Stimulated activated CD4-positive, alpha-beta T cell treated with anti-CD3 and anti-CD28 coated beads, Interleukin-2, amount 100 ng/mL, for 24 hours (primary cell): ENCODE measurements around the gene PLEKHA5.

ENCODE experiments used
- DNase-seq, 2 donors: peaks; one replicate each; pipeline ENCODE4 v3.0.0-alpha.2; 2020

PLEKHA5 gene

DNA sequence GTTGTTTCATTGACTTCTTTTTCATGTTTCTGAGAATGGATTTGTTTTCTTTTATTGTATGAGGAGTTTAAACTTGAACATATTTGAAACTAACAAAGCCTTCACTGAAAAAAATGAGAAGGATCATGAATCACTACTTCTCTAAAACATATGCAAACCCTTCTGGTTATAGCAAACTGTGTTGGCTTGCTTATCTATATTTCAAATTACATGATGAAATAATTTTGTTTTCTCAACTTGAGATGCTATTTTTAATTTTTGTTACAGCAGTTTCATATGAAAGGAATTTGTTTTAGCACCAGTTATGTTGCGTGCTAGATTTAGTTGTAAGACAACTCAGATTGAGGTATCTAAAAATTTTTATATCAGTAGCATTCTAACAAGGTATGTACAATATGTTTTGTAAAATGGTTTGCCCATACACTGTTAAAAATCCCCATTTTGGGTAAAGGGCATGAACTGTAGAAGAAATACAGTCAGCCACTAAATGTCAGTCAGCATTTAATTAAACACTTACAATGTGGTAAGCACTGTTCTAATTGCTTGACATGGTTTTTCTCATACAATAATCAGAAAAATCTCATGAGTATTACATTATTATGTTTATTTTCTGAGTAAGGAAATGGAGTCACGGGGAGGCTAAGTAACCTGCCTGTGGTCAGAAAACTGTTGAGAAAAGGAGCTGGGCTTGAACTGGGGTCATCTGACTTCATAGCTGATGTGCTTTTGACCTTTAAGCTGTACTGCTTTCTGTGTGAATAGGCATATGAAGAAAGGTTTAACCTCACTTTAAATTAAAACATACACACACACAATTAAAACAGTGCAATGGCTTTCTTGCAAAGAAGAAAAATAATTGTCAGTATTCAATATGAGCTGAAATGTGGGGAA lies 105.7 kb downstream of the PLEKHA5 start:
- DNase-seq = no peak

DNA sequence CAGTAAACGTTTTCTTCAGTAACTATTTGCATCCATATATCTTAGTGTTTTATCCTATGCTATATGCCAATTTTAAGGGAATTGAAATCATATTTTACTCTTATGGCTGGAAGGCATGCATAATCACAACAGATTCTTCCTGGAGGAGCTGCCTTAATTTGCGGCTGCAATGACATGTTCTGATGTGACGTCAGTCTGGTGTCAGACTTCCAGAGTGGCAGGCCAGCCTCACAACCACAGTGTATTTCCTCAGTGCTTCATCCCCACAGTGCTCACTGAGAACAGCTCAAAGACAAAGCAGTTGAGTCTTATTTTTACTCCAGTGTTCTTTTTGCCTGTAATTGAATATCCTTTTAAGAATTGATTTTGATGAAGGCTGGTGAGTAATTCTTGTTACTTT lies 107.1 kb downstream of the PLEKHA5 start:
- DNase-seq = no peak

DNA sequence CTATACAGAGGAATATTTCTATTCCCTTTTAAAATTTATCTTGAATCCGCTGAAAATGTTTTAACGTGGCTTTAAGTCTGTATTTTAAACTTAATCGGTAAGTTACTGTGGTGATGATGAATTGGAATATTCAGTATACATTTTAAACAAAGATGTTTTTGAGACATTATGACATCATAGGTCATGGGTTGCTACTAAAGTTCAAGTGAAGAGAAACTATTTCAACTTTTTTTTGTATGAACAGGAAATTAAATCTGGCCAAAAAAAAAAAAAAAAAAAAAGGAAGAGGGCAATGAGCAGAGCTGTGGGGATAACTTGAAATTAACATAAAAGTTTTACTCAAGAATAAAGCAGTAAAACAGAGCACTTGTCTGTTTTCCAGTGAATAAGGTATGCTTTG lies 109.0 kb downstream of the PLEKHA5 start:
- no peak for DNase-seq

DNA sequence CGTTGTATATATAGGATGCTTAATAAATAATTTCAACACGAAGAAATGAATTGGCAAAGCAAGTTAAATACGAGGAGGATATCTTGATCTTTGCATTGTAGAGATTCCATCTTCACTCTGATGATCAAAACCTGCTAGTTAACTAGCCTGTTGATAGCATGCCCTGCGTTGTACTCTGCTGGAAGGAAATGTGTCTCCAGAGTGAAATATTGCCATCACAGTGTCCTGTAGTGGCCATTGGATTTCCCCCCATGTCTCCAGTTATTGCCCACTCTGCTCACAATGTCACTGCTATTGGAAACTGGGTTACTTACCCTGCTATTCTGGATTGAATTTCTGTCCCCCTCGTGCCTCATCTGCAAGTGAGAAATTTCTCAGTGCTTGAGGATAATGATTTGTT lies 109.6 kb downstream of the PLEKHA5 start:
- no peak for DNase-seq

DNA sequence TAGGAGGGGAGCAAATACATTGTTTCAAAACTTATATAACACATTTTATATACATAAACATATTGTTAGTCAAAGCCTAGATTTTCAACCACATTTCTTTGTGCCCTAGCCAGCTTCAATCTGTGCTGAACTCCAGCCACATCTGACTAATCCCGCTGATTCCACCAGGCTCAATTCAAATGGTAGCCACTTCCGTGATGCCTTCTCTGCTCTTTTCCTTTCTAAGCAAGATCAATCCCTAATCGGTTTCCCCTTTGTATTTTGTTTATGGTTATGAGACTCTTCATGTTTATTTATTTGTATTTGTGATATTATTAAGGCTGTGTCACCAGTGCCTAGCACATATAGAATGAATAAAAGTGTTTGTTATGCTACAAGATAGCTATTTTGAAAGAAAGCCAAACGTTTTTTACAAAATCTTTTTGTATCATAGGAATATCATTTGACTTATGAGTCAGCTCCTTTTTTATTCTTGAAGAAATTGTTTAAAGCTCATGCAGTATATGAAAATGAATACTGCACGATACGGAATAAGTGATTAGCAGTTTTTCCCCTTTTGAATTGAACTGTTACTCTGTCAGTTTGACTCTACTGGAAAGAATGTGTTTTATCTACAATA lies 110.2 kb downstream of the PLEKHA5 start:
- no peak for DNase-seq

DNA sequence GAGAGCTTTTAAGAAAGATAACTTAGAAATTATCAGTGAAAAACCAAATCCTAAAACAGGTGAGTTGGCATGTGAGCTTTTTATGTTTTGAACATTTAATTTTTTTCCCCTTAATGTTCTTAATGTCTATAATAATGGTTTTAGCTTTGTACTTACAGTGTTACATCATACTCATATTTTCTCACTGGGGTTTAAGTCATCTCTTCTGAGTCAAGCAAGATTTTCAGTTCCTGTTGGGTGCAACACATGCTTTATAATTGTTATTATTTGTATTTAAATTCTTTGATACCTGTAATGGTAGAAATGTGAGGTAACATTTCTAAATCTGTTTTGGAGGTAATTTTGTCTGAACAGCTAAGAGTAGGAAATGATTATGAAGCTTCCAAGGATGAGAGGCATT lies 113.0 kb downstream of the PLEKHA5 start:
- DNase-seq = no peak

DNA sequence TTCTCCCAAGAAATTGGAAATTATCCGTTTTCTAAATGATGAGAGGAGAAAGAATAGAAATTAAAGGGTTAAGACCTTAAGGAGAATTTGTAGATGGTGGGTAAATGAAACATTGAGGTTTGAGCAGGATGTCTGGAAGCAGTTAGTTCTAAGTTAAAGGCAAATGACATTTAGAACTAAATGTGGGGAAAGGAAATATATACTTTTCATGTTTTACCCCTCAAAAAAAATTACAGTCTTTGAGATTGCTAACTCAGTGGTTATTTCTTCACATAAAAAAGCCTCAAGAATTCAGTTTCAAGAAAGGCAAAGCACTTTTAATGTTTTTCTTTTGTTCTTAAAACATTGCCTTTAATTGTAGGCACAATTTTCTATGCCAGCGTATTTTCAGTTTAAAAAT lies 114.0 kb downstream of the PLEKHA5 start:
- no peak for DNase-seq

DNA sequence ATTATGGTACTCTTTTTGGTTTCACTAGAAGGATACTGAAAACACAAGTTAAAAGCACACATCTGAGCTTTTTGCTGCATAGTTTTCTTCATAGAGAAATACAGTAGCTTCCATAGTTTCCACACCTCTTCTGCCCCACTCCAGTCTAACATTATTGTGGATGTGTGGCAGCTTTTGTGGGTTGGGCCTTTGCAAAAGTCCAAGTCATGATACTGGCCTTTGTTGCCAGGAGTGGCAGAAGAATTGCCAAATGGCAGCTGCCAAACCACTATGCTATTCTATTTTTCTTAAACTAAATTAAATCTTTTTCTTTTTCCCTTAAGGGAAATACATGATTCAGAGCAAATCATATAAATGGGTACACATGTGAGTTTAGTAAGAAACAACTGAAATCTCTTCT lies 114.8 kb downstream of the PLEKHA5 start:
- no peak for DNase-seq

DNA sequence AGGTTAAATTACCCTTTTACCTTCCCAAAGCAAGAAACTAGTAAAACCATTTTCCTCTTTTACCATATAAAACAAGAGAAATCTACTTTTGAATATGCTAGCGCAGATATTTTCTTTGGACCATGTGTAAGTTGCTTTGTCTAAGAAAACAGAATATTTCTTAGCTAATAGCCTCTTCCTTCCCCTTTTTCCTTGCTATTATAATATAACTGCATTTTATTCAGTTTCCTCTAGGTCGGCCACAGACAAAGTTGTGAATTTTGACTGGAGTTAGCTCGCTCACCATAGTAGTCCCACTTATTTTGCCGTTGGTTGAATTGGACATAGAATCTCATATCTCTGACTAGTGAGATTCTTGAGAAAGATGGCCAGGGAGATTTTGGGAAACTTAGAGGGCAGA lies 115.6 kb downstream of the PLEKHA5 start:
- DNase-seq = no peak

DNA sequence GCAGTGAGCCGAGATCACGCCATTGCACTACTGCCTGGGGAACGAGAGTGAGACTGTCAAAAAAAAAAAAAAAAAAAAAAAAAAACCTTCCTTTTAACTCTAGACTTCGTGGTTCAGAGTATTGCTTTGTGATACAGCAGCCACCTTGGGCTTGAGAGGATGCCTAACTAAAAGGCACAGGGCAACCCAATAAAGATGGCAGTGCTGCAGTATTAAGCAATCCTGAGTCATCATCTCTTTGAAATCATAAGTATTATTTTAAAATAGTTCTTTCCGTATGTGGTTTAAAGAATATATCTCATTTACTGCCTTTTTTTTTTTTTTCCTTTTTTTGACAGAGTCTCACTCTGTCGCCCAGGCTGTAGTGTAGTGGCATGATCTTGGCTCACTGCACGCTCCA lies 116.1 kb downstream of the PLEKHA5 start:
- DNase-seq = no peak

DNA sequence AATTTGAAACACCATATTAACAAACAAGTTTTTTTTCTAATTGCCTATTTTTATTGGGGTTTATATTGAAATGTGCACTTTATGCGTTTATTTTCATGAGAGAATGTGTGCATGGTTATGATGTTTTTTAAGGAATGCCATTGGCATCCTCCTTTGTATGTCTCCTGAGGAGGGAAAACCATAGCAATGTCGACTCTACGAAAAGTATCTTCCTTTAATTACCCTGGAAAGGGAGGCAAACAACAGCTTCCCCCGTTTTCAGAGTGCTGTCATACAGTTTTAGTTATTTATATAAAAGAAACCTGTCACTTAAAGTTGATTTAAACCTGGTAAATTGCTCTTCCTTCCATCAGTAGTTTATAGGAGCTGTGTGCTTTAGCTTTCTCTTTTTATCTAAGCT lies 117.4 kb downstream of the PLEKHA5 start:
- DNase-seq = no peak

DNA sequence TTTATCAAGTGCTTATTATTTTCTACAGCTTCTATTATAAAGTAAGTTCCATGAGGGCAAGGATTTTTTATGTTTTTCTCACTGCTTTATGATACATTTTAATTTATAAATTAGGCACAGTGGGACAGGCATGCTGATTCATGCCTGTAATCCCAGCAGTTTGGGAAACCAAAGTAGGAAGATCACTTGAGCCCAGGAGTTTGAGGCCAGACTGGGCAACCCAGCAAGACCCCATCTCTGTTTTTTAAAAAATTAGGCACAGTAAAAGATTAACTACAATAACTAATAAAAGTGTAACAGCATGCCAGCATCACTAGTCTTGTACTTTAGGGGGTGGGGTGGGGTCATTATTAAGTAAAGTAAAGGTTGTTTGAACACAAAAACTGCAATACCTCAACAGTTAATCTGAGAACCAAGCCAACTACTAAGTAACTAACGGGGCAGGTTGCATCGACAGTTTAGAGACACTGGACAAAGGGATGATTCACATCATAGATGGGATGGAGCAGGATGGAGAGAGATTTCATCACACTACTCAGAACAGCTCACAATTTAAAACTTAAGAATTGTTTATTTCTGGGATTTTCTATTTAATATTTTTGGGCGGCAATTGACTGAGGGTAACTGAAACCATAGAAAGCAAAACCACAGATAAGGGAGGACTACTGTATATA lies 119.5 kb downstream of the PLEKHA5 start:
- DNase-seq = no peak

DNA sequence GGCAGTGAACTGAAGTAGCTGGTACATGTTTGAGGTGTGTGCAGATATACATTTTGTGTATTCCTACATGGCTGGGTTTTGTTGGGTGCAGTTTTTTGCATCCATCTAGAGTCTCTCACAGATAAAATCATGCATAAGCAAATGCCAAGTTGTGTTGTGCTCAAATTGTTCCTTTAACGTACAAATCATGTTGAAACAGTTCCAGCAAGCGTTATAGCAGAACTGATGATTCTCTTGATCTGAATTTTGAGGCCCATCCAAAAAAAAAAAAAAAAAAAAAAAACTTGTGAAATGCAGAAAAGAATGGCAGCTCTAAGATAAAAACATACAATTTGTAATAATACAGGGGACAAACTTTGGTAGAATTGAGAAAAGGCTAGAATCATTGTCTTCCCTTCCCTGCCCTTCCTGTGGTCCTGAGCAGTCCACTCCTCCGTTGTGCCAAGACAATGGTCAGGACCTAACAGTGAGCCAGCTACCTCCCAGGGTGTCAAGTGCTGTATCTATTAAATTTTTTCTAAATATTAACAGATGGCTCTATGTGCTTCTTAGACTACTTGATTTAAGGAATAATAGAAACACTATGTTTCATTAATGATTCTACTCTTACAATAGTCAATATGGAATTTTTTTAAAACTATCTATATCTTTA lies 122.1 kb downstream of the PLEKHA5 start:
- no peak for DNase-seq

DNA sequence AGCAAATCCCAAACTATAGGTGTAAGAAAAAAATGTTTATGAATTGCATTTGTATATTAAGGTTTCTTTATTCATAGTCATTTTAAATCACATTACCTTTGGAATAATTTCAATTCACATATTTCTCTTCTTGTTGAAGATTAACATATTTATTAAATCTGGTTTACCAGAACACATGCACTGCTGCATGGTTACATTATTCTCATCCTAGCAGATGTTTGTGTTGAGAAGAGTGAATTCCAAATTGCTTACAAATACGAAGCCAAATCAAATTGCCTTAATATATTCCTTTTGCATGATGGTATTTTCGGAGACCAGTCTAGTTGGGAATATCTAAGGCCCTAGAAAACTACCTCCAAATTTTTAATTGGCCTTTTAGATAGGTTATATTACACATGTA lies 130.6 kb downstream of the PLEKHA5 start:
- DNase-seq = no peak

DNA sequence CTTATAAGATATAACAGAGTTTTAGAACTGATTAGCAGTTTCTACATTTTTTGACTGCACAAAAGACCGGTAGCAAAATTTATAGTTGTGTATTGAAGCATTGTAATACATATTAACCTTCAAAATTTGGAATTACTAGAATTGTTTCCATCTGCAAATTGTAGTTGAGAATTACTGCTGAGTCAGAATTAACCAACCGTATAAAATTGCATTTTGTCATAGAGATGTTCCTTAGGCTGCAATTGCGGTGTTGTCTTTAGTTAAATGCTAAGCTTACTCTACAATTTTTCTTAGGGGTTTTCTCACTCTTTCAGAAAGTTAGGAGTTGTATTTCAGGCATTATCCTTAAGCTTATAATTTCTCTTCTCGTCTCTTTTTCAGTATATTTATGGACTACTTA lies 132.2 kb downstream of the PLEKHA5 start:
- no peak for DNase-seq

DNA sequence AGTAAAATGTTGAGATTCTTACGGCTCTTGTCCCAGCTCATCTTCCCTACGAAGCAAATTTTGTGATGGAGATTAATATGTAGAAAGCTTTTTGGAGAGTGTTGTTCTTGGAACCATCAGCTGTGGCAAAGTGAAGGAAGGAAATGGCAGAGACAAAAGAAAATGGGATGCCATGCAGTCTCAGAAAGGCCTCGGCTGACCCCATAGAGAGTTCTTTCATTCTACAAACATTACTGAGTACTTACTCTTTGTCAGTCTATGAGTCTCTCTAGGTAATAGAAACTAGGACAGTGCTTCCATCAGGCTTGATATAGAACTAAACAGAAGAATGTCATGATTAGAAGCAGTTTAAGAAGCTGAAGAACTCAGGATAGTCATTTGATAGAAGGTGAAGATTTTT lies 134.1 kb downstream of the PLEKHA5 start:
- no peak for DNase-seq

DNA sequence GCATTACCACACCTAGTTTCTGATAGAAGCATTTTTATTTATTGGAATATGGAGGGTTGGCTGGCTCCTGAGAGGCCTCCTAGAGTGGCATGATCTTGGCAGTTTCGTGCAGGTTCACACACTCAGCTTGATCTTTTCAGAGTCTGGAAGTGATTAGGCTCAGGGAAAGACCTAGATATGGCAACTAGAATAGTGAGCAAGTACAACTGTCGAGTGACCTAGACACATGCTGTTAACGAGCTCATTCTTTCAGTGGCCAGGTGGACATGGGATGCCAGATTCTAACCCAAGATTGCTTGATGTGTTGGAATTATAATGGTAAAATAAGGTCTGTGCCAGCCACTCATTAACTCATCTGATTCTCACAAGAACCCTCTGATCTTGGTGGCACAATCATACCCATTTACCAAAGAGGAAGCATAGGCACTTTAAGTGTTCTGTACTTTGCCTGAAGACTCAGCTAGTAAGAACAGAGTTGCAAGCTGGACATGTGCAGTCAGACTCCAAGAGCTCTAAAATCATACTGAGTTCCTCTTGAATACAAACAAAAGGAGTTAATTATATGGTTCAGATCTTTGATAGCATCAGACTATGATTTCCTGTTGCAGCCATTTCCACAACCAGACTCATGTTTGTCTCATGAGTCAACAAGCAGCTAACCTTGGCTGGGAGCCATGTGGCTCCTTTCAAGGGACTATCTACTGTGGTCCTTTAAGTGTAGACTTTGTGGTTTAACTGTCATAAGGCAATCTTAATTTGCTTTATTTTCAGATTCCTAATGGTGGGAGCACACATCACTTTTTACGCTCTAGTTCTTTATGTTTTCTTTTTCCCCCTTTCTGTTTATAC lies 144.2 kb downstream of the PLEKHA5 start:
- peak; percentile 18 to 33 for DNase-seq

DNA sequence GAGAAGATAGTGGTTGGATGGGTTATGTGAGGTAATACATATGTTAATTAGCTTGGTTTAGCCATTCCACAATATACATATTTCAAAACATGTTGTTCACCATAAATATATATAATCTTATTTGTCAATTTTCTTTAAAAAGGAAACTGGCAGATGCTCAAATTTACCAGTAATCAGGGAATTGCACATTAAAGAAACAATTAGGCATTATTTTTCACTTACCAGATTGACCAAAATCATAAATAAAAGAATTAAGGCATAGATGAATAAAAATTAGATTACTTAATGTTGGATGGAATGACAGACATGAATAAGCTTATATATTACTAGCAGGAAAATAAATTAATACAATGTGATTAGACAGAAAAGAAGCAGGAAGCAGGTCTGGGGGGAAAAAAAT lies 147.2 kb downstream of the PLEKHA5 start:
- DNase-seq = no peak

DNA sequence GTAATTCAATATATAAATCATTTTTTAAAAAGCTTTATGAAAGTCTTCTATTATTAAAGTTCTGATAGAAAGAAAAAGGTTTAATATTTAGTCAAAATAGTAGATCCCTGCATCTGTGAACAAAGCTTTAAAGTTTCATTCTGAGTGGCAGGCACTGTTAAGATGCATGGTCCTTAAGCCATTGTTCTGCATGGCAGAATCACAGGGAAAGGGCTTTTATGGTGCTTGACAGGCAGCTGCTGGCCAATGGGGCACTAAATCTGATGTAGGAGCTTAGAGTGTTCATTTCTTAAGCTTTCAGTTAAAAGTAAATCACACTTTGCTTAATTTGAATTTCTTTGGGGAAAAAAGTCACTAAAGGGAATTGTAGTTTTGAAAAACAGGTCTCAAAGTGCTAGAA lies 148.2 kb downstream of the PLEKHA5 start:
- DNase-seq = no peak

DNA sequence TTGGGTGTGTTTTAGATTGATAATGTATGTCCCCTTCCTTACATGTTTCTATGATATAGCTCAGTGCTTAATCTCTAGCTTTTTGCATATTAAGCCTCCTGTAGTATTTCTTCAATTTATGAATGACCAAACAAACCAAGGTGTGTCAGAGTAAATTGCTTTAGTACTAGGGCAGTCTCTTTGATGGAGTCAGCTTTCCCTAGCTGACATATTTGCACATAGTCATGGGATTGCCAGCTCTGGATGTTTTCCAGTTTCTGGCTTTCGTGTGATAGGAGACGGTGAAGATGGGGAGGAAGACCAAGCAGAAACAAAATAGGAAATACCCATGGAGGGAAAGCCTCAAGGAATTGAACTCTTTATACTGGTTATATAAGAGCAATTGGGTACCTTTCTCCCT lies 148.9 kb downstream of the PLEKHA5 start:
- no peak for DNase-seq

DNA sequence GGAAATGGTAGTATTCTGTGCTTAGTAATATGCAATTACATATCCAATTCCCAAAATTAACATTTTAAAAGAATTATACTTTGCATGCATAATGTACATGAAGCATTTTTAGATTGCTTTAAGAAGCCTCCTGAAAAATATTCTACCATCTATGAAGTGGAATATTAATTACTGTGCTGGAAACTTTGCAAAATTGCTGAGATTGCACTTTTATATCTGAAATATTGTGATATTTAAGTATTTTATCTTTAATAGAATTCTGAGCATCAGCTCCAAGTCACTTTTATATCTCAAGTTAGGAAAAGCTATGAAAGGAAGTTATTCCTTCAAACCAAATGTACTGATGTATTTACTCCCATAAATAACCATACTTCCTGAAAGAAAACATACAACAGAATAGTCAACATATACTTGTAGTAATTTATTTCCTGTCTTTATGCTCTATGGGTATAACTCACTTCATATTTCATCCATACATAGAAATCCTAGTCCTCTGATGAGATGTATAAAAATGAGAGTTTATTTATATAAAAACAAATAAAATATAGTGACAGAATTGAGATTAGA lies 152.7 kb downstream of the PLEKHA5 start:
- DNase-seq = no peak

DNA sequence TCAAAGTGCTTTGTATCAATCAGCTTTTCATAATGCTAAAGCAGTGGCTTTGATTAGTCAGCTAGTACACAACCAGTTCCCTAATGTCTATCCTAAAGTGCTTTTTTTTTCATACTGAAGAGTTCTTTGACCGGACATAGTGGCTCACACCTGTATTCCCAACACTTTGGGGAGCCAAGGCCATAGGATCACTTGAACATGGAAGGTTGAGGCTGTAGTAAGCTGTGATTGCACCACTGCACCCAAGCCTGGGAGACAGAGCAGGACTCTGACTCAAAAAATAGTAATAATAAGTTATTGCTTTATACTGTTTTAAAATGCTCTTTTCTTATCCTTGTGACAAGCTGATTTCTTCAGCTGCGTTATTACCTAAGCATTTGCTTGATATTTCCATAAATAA lies 155.1 kb downstream of the PLEKHA5 start:
- no peak for DNase-seq
